DMS153 treated with DMSO at 0.1 percent for 48 hours (cell line): ENCODE measurements around the gene NBPF15.
A peak's percentile ranks its signal among the peaks of the same experiment; 100 is the strongest.
"Not testable (repeated sequence)": the region's sequence is repeated elsewhere in the genome, so short reads cannot be mapped to it uniquely, and the experiment has no call there.

ENCODE experiments used
- DNase-seq: peaks from one replicate; lab custom pipeline; 2025; ENCODE audit not compliant: unreplicated experiment; lab: John Stamatoyannopoulos, UW

Gene NBPF15

GRCh38 chr1:144461136-144461759 is at the start of gene NBPF15:
NBPF15 (minus strand) TSS chr1:144461669; CDS start chr1:144440003, 21,666 bp downstream.
- peak; percentile 6 for DNase-seq

GRCh38 chr1:144496429-144496828 is 35.0 kb upstream of the NBPF15 start:
- DNase-seq: not testable (repeated sequence)

GRCh38 chr1:144494130-144494529 is 32.7 kb upstream of the NBPF15 start:
- not testable (repeated sequence) for DNase-seq

- not testable (repeated sequence) for DNase-seq
Measured at GRCh38 chr1:144490394-144490793, 28.9 kb upstream of the NBPF15 start.

GRCh38 chr1:144487002-144487401 is 25.5 kb upstream of the NBPF15 start:
- DNase-seq: not testable (repeated sequence)

GRCh38 chr1:144485048-144485993 is 23.9 kb upstream of the NBPF15 start:
- DNase-seq: not testable (repeated sequence)

GRCh38 chr1:144473897-144474296 is 12.4 kb upstream of the NBPF15 start:
- DNase-seq: not testable (repeated sequence)

GRCh38 chr1:144471434-144471833 is 10.0 kb upstream of the NBPF15 start:
- DNase-seq: not testable (repeated sequence)

- DNase-seq: not testable (repeated sequence)
Measured at GRCh38 chr1:144461778-144462177, 309 bp upstream of the NBPF15 start.

GRCh38 chr1:144460686-144461085 is 783 bp downstream of the NBPF15 start:
- DNase-seq: not testable (repeated sequence)

- DNase-seq: not testable (repeated sequence)
Measured at GRCh38 chr1:144442402-144442801, 19.1 kb downstream of the NBPF15 start.

GRCh38 chr1:144439737-144440136 is 21.7 kb downstream of the NBPF15 start:
- not testable (repeated sequence) for DNase-seq

GRCh38 chr1:144418891-144419694 is 42.4 kb downstream of the NBPF15 start:
- not testable (repeated sequence) for DNase-seq

- DNase-seq: not testable (repeated sequence)
Measured at GRCh38 chr1:144413404-144414118, 47.9 kb downstream of the NBPF15 start.

- peak; percentile 89 for DNase-seq
Measured at GRCh38 chr1:144412491-144413403, 48.7 kb downstream of the NBPF15 start.

GRCh38 chr1:144412068-144412471 is 49.4 kb downstream of the NBPF15 start:
- DNase-seq: peak; percentile 35

- not testable (repeated sequence) for DNase-seq
Measured at GRCh38 chr1:144402807-144403206, 58.7 kb downstream of the NBPF15 start.

- DNase-seq: not testable (repeated sequence)
Measured at GRCh38 chr1:144371651-144372050, 89.8 kb downstream of the NBPF15 start.
